HCT116 (cell line): ENCODE results near the gene BCO2. TPM values are rescaled to one million over a fixed set of nuclear protein-coding genes. Genes with fewer than 3 reads are reported as not detected.
A peak's percentile ranks its signal among the peaks of the same experiment; 100 is the strongest.

ENCODE experiments used
- ATAC-seq: fragments of 200-7000 bp; cut with Tn5 transposase; 2 replicates; pipeline ENCODE4 v1.9.1; 2020; ENCODE audit warnings: mild to moderate bottlenecking, moderate library complexity
- BruUV-seq: library from RNA; stranded (reverse); fragments of 400-500 nt; replicated peaks from 2 replicates; lab custom pipeline; 2021; lab: Mats Ljungman, UMichigan
- CTCF ChIA-PET: fragments of 300-600 bp; sonication (Branson Sonifier 250); formaldehyde crosslinking; loops from one replicate; lab custom pipeline; 2021; ENCODE audit warnings: antibody characterized with exemption; lab: Charles Lee
- POLR2A ChIA-PET: fragments of 300-600, 350-600 bp; sonication (Branson Sonifier 250); formaldehyde crosslinking; loops from one replicate; lab custom pipeline; 2021; ENCODE audit warnings: antibody characterized with exemption; lab: Charles Lee
- RAD21 ChIA-PET, 2 experiments: fragments of 300-600 bp; sonication (Branson Sonifier 250); formaldehyde crosslinking; loops; one replicate each; lab custom pipeline; 2023; ENCODE audit warnings: low total read pairs in 2 of 2; ENCODE audit not compliant: uncharacterized antibody in 2 of 2, unreplicated experiment in 2 of 2, low non-redundant PET in 1 of 2; lab: Charles Lee
- DNase-seq: peaks from one replicate; pipeline ENCODE4 v3.0.0-alpha.2; 2010; ENCODE audit warnings: low read depth, low spot score
- H2AFZ ChIP-seq: fragments of 200-600 bp; shearing (Covaris generic), sonication (generic); 2 replicates; pipeline ENCODE4 v1.6.1; 2017; ENCODE audit warnings: low read depth, mixed run types, mixed read lengths, antibody characterized with exemption, low read length; ENCODE audit not compliant: poor library complexity, severe bottlenecking
- H3K27ac ChIP-seq: 2 replicates; pipeline ENCODE4 v1.5.1; 2012; ENCODE audit warnings: low read depth, low read length
- H3K27me3 ChIP-seq: fragments of 200-600 bp; sonication (generic); 2 replicates; pipeline ENCODE4 v1.6.1; 2016; ENCODE audit warnings: mixed run types, low read length, mixed read lengths; ENCODE audit not compliant: insufficient read depth
- H3K36me3 ChIP-seq, 2 experiments: fragments of 200-500 bp in 1 of 2; fragments of 200-600 bp in 1 of 2; sonication (Bioruptor generic) in 1 of 2; sonication (generic) in 1 of 2; 2 replicates each; pipeline versions ENCODE4 v1.5.1 to v1.6.1; 2014 to 2016; ENCODE audit warnings: low read length in 2 of 2, inconsistent platforms in 1 of 2, mixed read lengths in 1 of 2, mixed run types in 1 of 2; ENCODE audit not compliant: insufficient read depth in 2 of 2, control insufficient read depth in 1 of 2
- H3K4me1 ChIP-seq, 2 experiments: fragments of 200-600 bp in 1 of 2; sonication (generic) in 1 of 2; 2 replicates each; pipeline versions ENCODE4 v1.5.1 to v1.6.1; 2012 to 2017; ENCODE audit warnings: low read length in 2 of 2, inconsistent platforms in 1 of 2, mild to moderate bottlenecking in 1 of 2, mixed read lengths in 1 of 2, mixed run types in 1 of 2, moderate library complexity in 1 of 2; ENCODE audit not compliant: insufficient read depth in 2 of 2, control insufficient read depth in 1 of 2
- H3K4me2 ChIP-seq: fragments of 200-600 bp; sonication (generic); 2 replicates; pipeline ENCODE4 v1.6.1; 2017; ENCODE audit warnings: mixed run types, low read length, mixed read lengths
- H3K4me3 ChIP-seq, 2 experiments: fragments of 200-600 bp in 1 of 2; sonication (generic) in 1 of 2; replicated peaks in 1 of 2; 2 replicates each; pipeline ENCODE4 v1.5.1; 2011 to 2016; ENCODE audit warnings: low read length in 2 of 2, control low read depth in 1 of 2, low read depth in 1 of 2, mild to moderate bottlenecking in 1 of 2, mixed read lengths in 1 of 2, mixed run types in 1 of 2
- H3K79me2 ChIP-seq: fragments of 200-600 bp; sonication (generic); 2 replicates; pipeline ENCODE4 v1.6.1; 2017; ENCODE audit warnings: mild to moderate bottlenecking, mixed run types, low read length, moderate library complexity, mixed read lengths; ENCODE audit not compliant: insufficient read depth
- H3K9ac ChIP-seq: fragments of 200-600 bp; sonication (generic); 2 replicates; pipeline ENCODE4 v1.6.1; 2016; ENCODE audit warnings: low read length, mixed read lengths
- H3K9me2 ChIP-seq: fragments of 200-600 bp; sonication (generic), shearing (Covaris generic); 2 replicates; pipeline ENCODE4 v1.6.1; 2017; ENCODE audit warnings: mixed run types, mild to moderate bottlenecking, moderate library complexity; ENCODE audit not compliant: insufficient read depth
- H3K9me3 ChIP-seq, 2 experiments: fragments of 200-500 bp in 1 of 2; fragments of 200-600 bp in 1 of 2; sonication (Bioruptor generic) in 1 of 2; sonication (generic) in 1 of 2; 2 replicates each; pipeline ENCODE4 v1.6.1; 2014 to 2017; ENCODE audit warnings: low read length in 2 of 2, mixed read lengths in 2 of 2, inconsistent platforms in 1 of 2, low read depth in 1 of 2, mild to moderate bottlenecking in 1 of 2, mixed run types in 1 of 2, moderate library complexity in 1 of 2; ENCODE audit not compliant: control insufficient read depth in 1 of 2, insufficient read depth in 1 of 2
- H4K20me1 ChIP-seq: fragments of 200-600 bp; sonication (generic), shearing (Covaris generic); 2 replicates; pipeline ENCODE4 v1.6.1; 2017; ENCODE audit warnings: mixed run types, mild to moderate bottlenecking, moderate library complexity; ENCODE audit not compliant: insufficient read depth
- CBX3 ChIP-seq: IDR thresholded peaks from 2 replicates; pipeline ENCODE4 v1.6.1; 2012; ENCODE audit warnings: low read depth
- EZH2 ChIP-seq: fragments of 200-600 bp; sonication (generic); IDR thresholded peaks from 2 replicates; pipeline ENCODE4 v1.6.1; 2017; ENCODE audit warnings: antibody characterized with exemption, mixed run types
- RAD21 ChIP-seq: IDR thresholded peaks from 2 replicates; pipeline ENCODE4 v1.6.1; 2012; ENCODE audit warnings: low read depth, mild to moderate bottlenecking
- REST ChIP-seq: IDR thresholded peaks from 2 replicates; pipeline ENCODE4 v1.6.1; 2012; ENCODE audit warnings: low read depth
- intact Hi-C: fragments of 100-400 bp; cut with micrococcal nuclease; formaldehyde crosslinking; loops from 2 replicates; pipeline ENCODE4 v1.10.0; 2022
- total RNA-seq: library from RNA; stranded (reverse); gene quantifications from one replicate; pipeline ENCODE4 v1.2.1, GENCODE V29; 2021; ENCODE audit not compliant: unreplicated experiment
- TF ChIP-seq, protein P1 (sequence below): IDR thresholded peaks from 2 replicates; pipeline ENCODE4 v1.6.1; 2011; ENCODE audit warnings: mild to moderate bottlenecking, low read length, moderate library complexity; ENCODE audit not compliant: insufficient replicate concordance; ENCODE audit errors: extremely low read depth

Gene BCO2
- total RNA-seq, 1 experiment from 2014 or later = 4.0 TPM

DNA sequence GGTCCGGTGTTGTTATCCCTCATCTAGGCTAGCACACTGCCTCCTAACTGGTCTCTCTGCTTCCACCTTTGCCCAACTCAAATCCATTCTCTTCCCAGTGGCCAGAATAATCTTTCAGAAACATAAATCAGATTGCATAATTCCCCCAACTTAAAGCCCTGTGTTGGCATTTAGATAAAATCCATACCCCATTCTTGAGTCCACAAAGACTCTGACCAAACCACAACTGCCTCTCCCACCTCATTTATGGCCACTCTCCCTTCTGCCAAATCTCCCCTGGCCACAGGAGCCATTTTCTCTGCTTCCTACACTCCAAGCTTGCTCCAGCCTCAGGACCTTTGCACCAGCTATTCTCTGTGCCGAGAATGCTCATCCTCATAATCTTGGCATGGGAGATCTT lies 48.3 kb upstream of the BCO2 start:
- POLR2A ChIA-PET = no interaction called here
- Histone ChIP-seq H3K27me3 (no peaks in the 10 kb centered on the region), H3K4me1 (peaks cover 52 to 85% of the 10 kb centered on the region in 2 experiments), H2AFZ (no peak overlapping the region), H3K9ac (no peak overlapping the region), H4K20me1 (no peaks in the 10 kb centered on the region), H3K79me2 (no peaks in the 10 kb centered on the region), H3K9me3 (no peaks in the 10 kb centered on the region), H3K9me2 (no peaks in the 10 kb centered on the region), H3K4me2 (no peak overlapping the region), H3K36me3 (no peaks in the 10 kb centered on the region), H3K27ac (no peak overlapping the region), H3K4me3 (no peak overlapping the region)
- CTCF ChIA-PET = no interaction called here
- no peak for ATAC-seq
- TF ChIP-seq CBX3 = 0 out of 2 replicates have a peak, but pooled peaks have one; percentile 19
- no peak for TF ChIP-seq EZH2
- TF ChIP-seq REST = no peak
- TF ChIP-seq RAD21 = no peak
- TF ChIP-seq, protein P1, sequence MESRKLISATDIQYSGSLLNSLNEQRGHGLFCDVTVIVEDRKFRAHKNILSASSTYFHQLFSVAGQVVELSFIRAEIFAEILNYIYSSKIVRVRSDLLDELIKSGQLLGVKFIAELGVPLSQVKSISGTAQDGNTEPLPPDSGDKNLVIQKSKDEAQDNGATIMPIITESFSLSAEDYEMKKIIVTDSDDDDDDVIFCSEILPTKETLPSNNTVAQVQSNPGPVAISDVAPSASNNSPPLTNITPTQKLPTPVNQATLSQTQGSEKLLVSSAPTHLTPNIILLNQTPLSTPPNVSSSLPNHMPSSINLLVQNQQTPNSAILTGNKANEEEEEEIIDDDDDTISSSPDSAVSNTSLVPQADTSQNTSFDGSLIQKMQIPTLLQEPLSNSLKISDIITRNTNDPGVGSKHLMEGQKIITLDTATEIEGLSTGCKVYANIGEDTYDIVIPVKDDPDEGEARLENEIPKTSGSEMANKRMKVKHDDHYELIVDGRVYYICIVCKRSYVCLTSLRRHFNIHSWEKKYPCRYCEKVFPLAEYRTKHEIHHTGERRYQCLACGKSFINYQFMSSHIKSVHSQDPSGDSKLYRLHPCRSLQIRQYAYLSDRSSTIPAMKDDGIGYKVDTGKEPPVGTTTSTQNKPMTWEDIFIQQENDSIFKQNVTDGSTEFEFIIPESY = no peak
- BruUV-seq = no TSS peak
- DNase-seq = no peak
- RAD21 ChIA-PET = no interaction called here
- intact Hi-C loops = no loop called here
